Retina (tissue), 1 donor: ENCODE data around the gene PKP4.
A peak's percentile ranks its signal among the peaks of the same experiment; 100 is the strongest.

Experiments
- DNase-seq: peaks from one replicate; pipeline ENCODE4 v3.0.0-alpha.2; 2016

Gene PKP4

GRCh38 chr2:158603986-158604385 lies 147.2 kb downstream of the PKP4 start:
- no peak for DNase-seq

- DNase-seq: no peak
Observed at GRCh38 chr2:158610059-158610458, 153.3 kb downstream of the PKP4 start.

- DNase-seq: no peak
Observed at GRCh38 chr2:158616480-158617000, 159.8 kb downstream of the PKP4 start.

- no peak for DNase-seq
Observed at GRCh38 chr2:158618891-158619490, 162.2 kb downstream of the PKP4 start.

- DNase-seq: no peak
Observed at GRCh38 chr2:158619496-158619895, 162.7 kb downstream of the PKP4 start.

- no peak for DNase-seq
Observed at GRCh38 chr2:158620656-158621055, 163.9 kb downstream of the PKP4 start.

- DNase-seq: no peak
Observed at GRCh38 chr2:158624071-158624667, 167.4 kb downstream of the PKP4 start.

GRCh38 chr2:158624961-158625360 lies 168.2 kb downstream of the PKP4 start:
- no peak for DNase-seq

GRCh38 chr2:158629116-158629515 lies 172.4 kb downstream of the PKP4 start:
- DNase-seq: no peak

- DNase-seq: no peak
Observed at GRCh38 chr2:158633261-158633660, 176.5 kb downstream of the PKP4 start.

GRCh38 chr2:158634627-158635026 lies 177.9 kb downstream of the PKP4 start:
- DNase-seq: no peak

GRCh38 chr2:158635961-158636601 lies 179.3 kb downstream of the PKP4 start:
- no peak for DNase-seq

- DNase-seq: no peak
Observed at GRCh38 chr2:158637357-158637756, 180.6 kb downstream of the PKP4 start.

- DNase-seq: no peak
Observed at GRCh38 chr2:158644139-158644538, 187.4 kb downstream of the PKP4 start.

- DNase-seq: no peak
Observed at GRCh38 chr2:158645299-158645698, 188.5 kb downstream of the PKP4 start.

GRCh38 chr2:158647436-158648231 lies 190.9 kb downstream of the PKP4 start:
- peak; percentile 10 for DNase-seq

- DNase-seq: peak; percentile 34
Observed at GRCh38 chr2:158649846-158650245, 193.1 kb downstream of the PKP4 start.

GRCh38 chr2:158650646-158651357 lies 194.1 kb downstream of the PKP4 start:
- peak; percentile 11 for DNase-seq

GRCh38 chr2:158651358-158652057 lies 194.8 kb downstream of the PKP4 start:
- DNase-seq: no peak

- no peak for DNase-seq
Observed at GRCh38 chr2:158655628-158656027, 198.9 kb downstream of the PKP4 start.

- peak; percentile 10 for DNase-seq
Observed at GRCh38 chr2:158656492-158657229, 199.9 kb downstream of the PKP4 start.
